Skin of body (tissue), 2 donors: ENCODE data around the gene TMEM242. TPM values are rescaled to one million over a fixed set of nuclear protein-coding genes. Genes with fewer than 3 reads are reported as not detected.

ENCODE experiments used
- DNase-seq: peaks from one replicate; lab custom pipeline; 2025; lab: John Stamatoyannopoulos, UW
- total RNA-seq: library from RNA; depleted of rRNA; stranded (reverse); fragments of >200 nt; gene quantifications from one replicate; pipeline ENCODE4 v1.2.3, GENCODE V29; 2014

Gene TMEM242
- total RNA-seq, 1 donor from 2014 or later, result 8.1 TPM

- no peak for DNase-seq
These were observed 51.4 kb downstream of the TMEM242 start for GRCh38 chr6:157271911-157272310.

- no peak for DNase-seq
These were observed 51.9 kb downstream of the TMEM242 start for GRCh38 chr6:157271441-157271840.

- DNase-seq, result no peak
These were observed 52.4 kb downstream of the TMEM242 start for GRCh38 chr6:157270916-157271315.

- DNase-seq, result no peak
These were observed 53.0 kb downstream of the TMEM242 start for GRCh38 chr6:157270308-157270707.

- peak; percentile 44 for DNase-seq
These were observed 54.0 kb downstream of the TMEM242 start for GRCh38 chr6:157269261-157269794.

GRCh38 chr6:157268835-157269234, 54.5 kb downstream of the TMEM242 start:
- DNase-seq, result no peak

- no peak for DNase-seq
These were observed 54.9 kb downstream of the TMEM242 start for GRCh38 chr6:157268396-157268795.

- DNase-seq, result no peak
These were observed 55.7 kb downstream of the TMEM242 start for GRCh38 chr6:157267654-157268053.

- DNase-seq, result no peak
These were observed 56.2 kb downstream of the TMEM242 start for GRCh38 chr6:157267109-157267611.

GRCh38 chr6:157266274-157267101, 56.8 kb downstream of the TMEM242 start:
- no peak for DNase-seq

GRCh38 chr6:157265635-157266034, 57.7 kb downstream of the TMEM242 start:
- no peak for DNase-seq

- no peak for DNase-seq
These were observed 58.1 kb downstream of the TMEM242 start for GRCh38 chr6:157265186-157265585.

GRCh38 chr6:157264701-157265100, 58.6 kb downstream of the TMEM242 start:
- no peak for DNase-seq

GRCh38 chr6:157263881-157264397, 59.4 kb downstream of the TMEM242 start:
- DNase-seq, result no peak

GRCh38 chr6:157263146-157263545, 60.2 kb downstream of the TMEM242 start:
- DNase-seq, result no peak

- no peak for DNase-seq
These were observed 61.7 kb downstream of the TMEM242 start for GRCh38 chr6:157261606-157262005.

- no peak for DNase-seq
These were observed 62.4 kb downstream of the TMEM242 start for GRCh38 chr6:157260735-157261410.

GRCh38 chr6:157259443-157259842, 63.9 kb downstream of the TMEM242 start:
- DNase-seq, result no peak

- no peak for DNase-seq
These were observed 64.4 kb downstream of the TMEM242 start for GRCh38 chr6:157258878-157259277.

- DNase-seq, result no peak
These were observed 68.2 kb downstream of the TMEM242 start for GRCh38 chr6:157255079-157255478.

- no peak for DNase-seq
These were observed 68.8 kb downstream of the TMEM242 start for GRCh38 chr6:157254538-157254937.

- no peak for DNase-seq
These were observed 69.6 kb downstream of the TMEM242 start for GRCh38 chr6:157253699-157254098.
